ENCODE measurements around the gene DACT3.

Gene DACT3

DNA sequence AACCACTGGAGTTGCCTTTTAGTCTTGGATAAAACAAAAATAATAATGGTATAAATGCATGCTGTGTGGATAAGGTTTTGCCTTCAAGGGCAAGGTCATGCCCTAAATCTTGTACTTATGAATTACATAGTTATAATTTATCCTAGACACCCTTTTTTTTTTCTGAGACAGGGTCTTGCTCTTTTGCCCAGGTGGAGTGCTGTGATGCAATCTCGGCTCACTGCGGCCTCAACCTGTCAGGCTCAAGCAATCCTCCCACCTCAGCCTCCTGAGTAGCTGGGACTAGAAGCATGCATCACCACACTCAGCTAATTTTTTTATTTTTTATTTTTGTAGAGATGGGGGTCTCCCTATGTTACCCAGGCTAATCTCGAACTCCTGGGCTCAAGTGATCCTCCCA lies 7.7 kb upstream of the DACT3 start:
- no peak for DNase-seq (ENCODE audit: low spot score)

DNA sequence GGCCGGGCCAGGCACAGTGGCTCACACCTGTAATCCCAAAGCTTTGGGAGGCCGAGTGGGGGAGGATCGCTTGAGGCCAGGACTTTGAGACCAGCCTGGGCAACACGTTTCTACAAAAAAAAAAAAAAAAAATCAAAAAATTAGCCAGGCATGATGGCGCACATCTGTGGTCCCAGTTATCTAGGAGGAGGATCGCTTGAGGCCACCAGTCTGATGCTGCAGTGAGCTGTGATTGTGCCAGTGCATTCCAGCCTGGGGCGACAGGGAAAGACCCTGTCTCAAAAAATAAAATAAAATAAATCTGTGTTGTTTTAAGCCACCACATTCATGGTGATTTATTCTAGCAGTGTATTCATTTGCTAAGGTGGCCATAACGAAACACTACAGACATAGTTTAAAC lies 4.1 kb upstream of the DACT3 start:
- no peak for DNase-seq (ENCODE audit: low spot score)

DNA sequence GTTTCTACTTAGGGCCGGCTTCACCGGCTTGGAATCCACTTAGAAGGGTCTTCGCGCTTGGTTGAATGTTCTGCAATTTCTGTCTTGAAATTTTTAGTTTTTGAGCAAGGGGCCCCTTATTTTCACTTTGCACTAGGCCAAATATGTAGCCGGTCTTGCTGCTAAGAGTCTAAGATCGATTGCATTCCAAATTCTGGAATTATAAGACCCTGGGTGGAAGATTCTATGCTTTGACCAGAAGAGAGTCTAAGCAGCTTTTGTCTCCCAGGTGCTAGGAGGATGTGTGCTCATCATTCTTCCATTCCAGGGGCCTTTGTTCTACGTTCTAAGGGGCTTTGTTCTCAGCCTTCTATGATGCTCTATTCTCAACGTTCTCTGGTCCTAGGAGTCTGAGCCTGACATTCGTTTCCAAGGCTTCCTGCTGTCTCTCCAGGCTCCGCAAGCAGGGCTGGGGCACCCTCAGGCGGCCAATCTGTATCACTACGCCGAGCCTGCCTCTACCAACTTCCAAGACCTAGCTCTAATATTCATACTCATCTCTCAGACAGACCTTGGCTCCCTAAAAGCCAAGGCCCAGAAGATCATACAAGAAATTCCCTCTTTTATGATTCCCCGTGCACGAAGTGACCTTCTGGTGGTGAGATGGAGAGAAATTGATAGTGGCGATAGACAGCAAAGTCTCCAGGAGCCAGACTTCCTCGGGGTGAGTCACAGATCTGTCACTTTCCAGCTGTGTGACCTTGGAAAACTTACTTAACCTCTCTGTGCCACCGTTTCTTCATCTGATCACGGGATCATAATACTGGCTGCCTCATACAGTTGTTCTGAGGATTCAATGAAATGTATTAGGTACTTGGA lies 982 bp upstream of the DACT3 start:
- peak; percentile 79 for DNase-seq (ENCODE audit: low spot score)

GRCh38 chr19:46660551-46661019 lies 397 bp downstream of the DACT3 start:
- DNase-seq (ENCODE audit: low spot score) = no peak

- DNase-seq (ENCODE audit: low spot score) = no peak
Measured at GRCh38 chr19:46660008-46660517, 919 bp downstream of the DACT3 start.

- peak; percentile 57 for DNase-seq (ENCODE audit: low spot score)
Measured at GRCh38 chr19:46659151-46660007, 1.6 kb downstream of the DACT3 start.

DNA sequence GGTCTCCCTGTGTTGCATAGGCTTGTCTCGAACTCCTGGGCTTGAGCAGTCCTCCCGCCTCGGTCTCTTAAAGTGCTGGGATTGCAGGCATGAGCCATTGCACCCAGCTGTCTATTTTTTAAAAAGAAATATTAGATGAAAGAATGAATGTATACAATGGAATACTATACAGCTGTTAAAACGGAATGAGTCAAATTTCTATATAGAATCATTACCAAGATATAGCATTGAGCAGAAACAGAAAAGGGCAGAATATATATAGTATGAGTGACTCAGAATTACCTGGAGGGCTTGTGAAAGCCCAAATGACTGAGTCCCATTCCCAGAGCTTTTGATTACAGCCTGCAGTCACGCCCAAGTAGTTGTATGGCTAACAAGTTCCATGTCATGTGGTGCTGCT lies 4.4 kb downstream of the DACT3 start:
- DNase-seq (ENCODE audit: low spot score) = no peak

GRCh38 chr19:46654621-46655152 lies 6.3 kb downstream of the DACT3 start:
- peak; percentile 69 for DNase-seq (ENCODE audit: low spot score)

GRCh38 chr19:46650445-46650844 lies 10.5 kb downstream of the DACT3 start:
- DNase-seq (ENCODE audit: low spot score) = no peak

GRCh38 chr19:46648961-46649960 lies 11.7 kb downstream of the DACT3 start:
- peak; percentile 79 for DNase-seq (ENCODE audit: low spot score)

DNA sequence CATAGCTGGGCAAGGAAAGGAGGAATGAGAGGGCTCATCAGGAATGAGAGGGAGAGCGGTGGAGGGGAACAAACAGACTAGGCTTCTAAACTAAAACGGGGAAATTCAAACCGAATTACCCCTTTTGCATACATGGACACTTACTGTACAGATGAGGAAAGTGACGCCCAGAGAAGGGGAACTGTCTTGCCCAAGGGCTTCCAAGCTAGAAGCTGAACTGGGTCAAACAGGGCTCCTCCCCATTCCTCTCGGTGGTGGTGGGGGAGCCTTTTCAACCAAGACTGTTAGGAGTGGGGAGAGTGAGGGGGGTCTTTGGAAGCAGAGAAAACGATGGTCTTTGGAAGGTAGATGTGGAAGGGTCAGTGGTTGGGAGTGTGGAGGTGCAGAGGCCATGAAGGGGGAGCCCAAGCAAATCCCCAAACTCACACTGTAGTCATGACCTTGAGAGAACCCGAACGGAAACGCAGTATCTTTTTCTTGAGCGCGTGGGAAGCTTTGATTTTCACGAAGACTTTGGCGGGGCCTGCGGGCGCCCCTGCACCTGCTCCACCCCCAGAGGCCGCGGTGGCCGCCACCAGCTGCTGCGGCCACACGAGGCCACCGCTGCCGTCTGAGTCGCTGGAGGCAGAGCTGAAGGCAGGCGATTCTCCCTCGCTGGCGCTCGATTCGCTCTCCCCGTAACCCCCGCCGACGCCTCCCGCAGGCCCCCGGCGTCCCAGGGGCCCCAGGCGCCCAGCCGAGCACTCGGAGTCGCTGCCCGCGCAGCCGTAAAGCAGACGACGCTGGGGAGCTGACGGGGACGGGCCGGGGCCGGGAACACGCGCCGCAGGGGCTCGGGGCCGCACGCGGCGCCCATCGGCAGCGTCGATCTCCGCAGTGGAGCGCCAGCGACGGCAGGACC lies 12.7 kb downstream of the DACT3 start:
- DNase-seq (ENCODE audit: low spot score) = peak; percentile 56

DNA sequence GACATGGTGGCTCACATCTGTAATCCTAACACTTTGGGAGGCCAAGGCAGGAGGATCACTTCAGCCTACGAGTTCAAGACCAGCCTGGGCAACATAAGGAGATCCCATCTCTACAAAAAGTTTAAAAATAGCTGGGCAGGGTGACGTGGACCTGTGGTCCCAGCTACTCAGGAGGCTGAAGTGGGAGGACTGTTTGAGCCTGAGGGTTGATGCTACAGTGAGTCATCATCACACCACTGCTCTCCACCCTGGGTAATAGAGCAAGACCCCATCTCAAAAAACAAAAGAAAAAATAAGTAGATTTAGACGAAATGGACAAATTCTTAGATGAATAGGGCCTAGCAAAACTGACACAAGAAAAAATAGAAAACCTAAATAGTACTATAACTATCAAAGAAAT lies 14.6 kb downstream of the DACT3 start:
- DNase-seq (ENCODE audit: low spot score) = no peak

- DNase-seq (ENCODE audit: low spot score) = no peak
Measured at GRCh38 chr19:46644720-46645119, 16.3 kb downstream of the DACT3 start.

GRCh38 chr19:46640656-46641055 lies 20.3 kb downstream of the DACT3 start:
- no peak for DNase-seq (ENCODE audit: low spot score)

DNA sequence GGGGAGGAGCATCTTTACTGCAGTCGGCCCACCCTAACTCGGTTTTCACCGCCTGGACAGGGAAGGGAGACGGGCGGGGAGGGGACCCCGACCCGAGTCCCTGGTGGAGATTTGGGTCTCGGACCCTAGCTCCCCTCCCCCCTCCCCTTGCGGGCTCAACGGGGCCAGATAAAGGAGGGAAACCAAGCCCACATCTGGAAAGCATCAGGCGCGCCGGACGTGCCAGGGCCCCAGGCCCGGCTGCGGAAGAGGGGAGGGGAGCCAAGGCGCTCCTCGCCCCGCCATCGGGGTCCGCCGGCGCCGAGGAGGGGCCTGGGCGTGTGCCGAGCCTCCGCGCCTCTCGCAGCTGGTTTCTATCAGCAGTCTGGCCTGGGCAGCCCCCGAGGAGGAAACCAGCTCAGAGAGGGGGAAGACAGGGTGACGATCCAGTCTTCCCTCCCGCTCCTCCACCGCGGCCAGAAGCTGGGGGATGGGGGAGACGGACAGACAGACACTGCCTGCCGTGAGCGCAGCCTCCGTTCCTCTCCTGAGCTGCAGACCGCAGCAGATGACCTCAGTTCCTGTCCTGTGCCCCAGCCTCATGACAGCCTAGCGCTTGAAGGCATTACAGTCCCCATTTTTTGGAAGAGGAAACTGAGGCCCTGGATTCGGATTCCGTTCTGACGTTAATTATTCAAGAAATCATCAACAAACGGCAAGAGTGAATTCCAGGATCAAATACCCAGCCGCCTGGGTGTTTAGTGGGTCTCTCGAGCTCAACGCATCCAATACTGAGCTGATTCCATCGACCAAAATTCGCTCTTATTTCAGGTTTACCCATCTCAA lies 21.4 kb downstream of the DACT3 start:
- peak; percentile 81 for DNase-seq (ENCODE audit: low spot score)

- no peak for DNase-seq (ENCODE audit: low spot score)
Measured at GRCh38 chr19:46637224-46637623, 23.8 kb downstream of the DACT3 start.

DNA sequence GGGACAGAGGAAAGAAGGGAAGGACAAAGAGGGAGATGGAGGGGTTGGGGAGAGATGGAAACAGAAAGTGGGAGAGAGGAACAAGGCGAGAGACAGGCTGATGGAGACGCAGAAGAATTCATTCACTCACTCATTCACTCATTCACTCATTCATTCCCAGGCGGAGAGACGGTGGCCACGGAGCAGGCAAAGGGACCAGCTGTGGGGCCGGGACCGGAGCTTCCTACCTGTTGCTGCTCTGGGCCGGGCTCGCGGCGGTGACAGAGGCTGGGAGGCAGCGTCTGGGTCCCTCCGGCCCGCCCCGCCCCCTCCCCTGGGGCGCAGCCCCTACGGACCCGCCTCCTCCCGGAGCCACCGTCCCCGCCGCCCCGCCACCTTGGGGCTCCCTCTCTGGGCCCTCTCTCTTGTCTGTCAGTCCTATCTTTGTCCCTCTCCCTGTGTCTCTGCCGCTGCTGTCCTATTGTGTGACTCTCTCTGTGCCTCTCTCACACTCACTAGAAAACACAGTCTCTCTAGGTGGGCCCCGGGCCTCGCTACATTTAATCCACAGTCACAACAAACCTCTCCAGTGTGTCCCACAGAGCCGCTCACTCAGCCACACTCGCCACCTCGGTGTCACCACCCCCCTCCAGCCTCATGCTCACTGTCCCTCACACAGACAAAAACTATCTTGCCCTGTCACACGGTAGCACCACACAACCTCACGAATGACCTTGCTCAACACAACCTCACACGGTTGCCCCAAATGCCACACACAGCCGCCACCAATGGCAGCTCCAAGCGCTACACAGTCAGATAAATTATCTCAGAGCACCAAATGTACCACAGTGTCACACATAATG lies 24.8 kb downstream of the DACT3 start, which contains the start of gene GNG8:
Gene GNG8, minus strand, starts transcription at position 283 of the 842 bp plus-strand sequence. CDS start 1,520 bp downstream, outside the sequence.
- DNase-seq (ENCODE audit: low spot score) = peak; percentile 20

- peak; percentile 29 for DNase-seq (ENCODE audit: low spot score)
Measured at GRCh38 chr19:46634656-46635218, 26.2 kb downstream of the DACT3 start.
